Measurements from ENCODE around the gene NRXN3. TPM values are rescaled to one million over a fixed set of nuclear protein-coding genes. Genes with fewer than 3 reads are reported as not detected.

NRXN3 gene
- total RNA-seq, 1 experiment from 2014 or later, result not detected

- Mint-ChIP-seq H3K4me3 (ENCODE audit: low read depth, unreplicated experiment) (no peak overlapping the region), H3K9me3 (ENCODE audit: low read depth, unreplicated experiment) (no peaks in the 10 kb centered on the region), H3K4me1 (ENCODE audit: low read depth, unreplicated experiment) (no peaks in the 10 kb centered on the region), H3K27me3 (ENCODE audit: unreplicated experiment) (no peaks in the 10 kb centered on the region), H3K27ac (ENCODE audit: unreplicated experiment) (no peak overlapping the region), H3K36me3 (ENCODE audit: insufficient read depth, unreplicated experiment) (no peaks in the 10 kb centered on the region)
- no peak for TF ChIP-seq CTCF (IDR thresholded peaks at IDR 0.05; ENCODE audit: unreplicated experiment)
- BruUV-seq (replicated peaks), result no TSS peak
- intact Hi-C loops (cut with micrococcal nuclease; ENCODE audit: unreplicated experiment), result no loop called here
- DNase-seq, result no peak
- CTCF ChIA-PET, result no interaction called here
Measured at GRCh38 chr14:78788467-78789360, 618.5 kb downstream of the NRXN3 start.

GRCh38 chr14:78790271-78790670 lies 620.1 kb downstream of the NRXN3 start:
- H3K27ac Mint-ChIP-seq (ENCODE audit: unreplicated experiment), result no peak overlapping the region
- no peaks in the 10 kb centered on the region for H3K36me3 Mint-ChIP-seq (ENCODE audit: insufficient read depth, unreplicated experiment)
- no peaks in the 10 kb centered on the region for H3K4me1 Mint-ChIP-seq (ENCODE audit: low read depth, unreplicated experiment)
- BruUV-seq (replicated peaks), result no TSS peak
- H3K9me3 Mint-ChIP-seq (ENCODE audit: low read depth, unreplicated experiment), result no peaks in the 10 kb centered on the region
- H3K4me3 Mint-ChIP-seq (ENCODE audit: low read depth, unreplicated experiment), result no peak overlapping the region
- TF ChIP-seq CTCF (IDR thresholded peaks at IDR 0.05; ENCODE audit: unreplicated experiment), result no peak
- intact Hi-C loops (cut with micrococcal nuclease; ENCODE audit: unreplicated experiment), result loop anchor here (2.0 kb wide), 1 partner anchor 47 kb away; no protein-coding TSS in a partner anchor
- H3K27me3 Mint-ChIP-seq (ENCODE audit: unreplicated experiment), result no peaks in the 10 kb centered on the region
- CTCF ChIA-PET, result no interaction called here
- DNase-seq, result no peak

GRCh38 chr14:78798757-78799156 lies 628.6 kb downstream of the NRXN3 start:
- Mint-ChIP-seq H3K27ac (ENCODE audit: unreplicated experiment) (no peak overlapping the region), H3K4me3 (ENCODE audit: low read depth, unreplicated experiment) (no peak overlapping the region), H3K4me1 (ENCODE audit: low read depth, unreplicated experiment) (no peaks in the 10 kb centered on the region), H3K9me3 (ENCODE audit: low read depth, unreplicated experiment) (no peaks in the 10 kb centered on the region), H3K36me3 (ENCODE audit: insufficient read depth, unreplicated experiment) (no peaks in the 10 kb centered on the region), H3K27me3 (ENCODE audit: unreplicated experiment) (no peaks in the 10 kb centered on the region)
- CTCF ChIA-PET, result no interaction called here
- DNase-seq, result no peak
- no peak for TF ChIP-seq CTCF (IDR thresholded peaks at IDR 0.05; ENCODE audit: unreplicated experiment)
- intact Hi-C loops (cut with micrococcal nuclease; ENCODE audit: unreplicated experiment), result no loop called here
- no TSS peak for BruUV-seq (replicated peaks)

- CTCF ChIA-PET, result no interaction called here
- H3K27me3 Mint-ChIP-seq (ENCODE audit: unreplicated experiment), result no peaks in the 10 kb centered on the region
- H3K9me3 Mint-ChIP-seq (ENCODE audit: low read depth, unreplicated experiment), result no peaks in the 10 kb centered on the region
- H3K4me3 Mint-ChIP-seq (ENCODE audit: low read depth, unreplicated experiment), result no peak overlapping the region
- no peak for TF ChIP-seq CTCF (IDR thresholded peaks at IDR 0.05; ENCODE audit: unreplicated experiment)
- intact Hi-C loops (cut with micrococcal nuclease; ENCODE audit: unreplicated experiment), result no loop called here
- no peaks in the 10 kb centered on the region for H3K4me1 Mint-ChIP-seq (ENCODE audit: low read depth, unreplicated experiment)
- DNase-seq, result no peak
- H3K36me3 Mint-ChIP-seq (ENCODE audit: insufficient read depth, unreplicated experiment), result no peaks in the 10 kb centered on the region
- no peak overlapping the region for H3K27ac Mint-ChIP-seq (ENCODE audit: unreplicated experiment)
- BruUV-seq (replicated peaks), result no TSS peak
Measured at GRCh38 chr14:78805570-78805969, 635.4 kb downstream of the NRXN3 start.
